ENCODE data around the gene ZFP90. TPM values are rescaled to one million over a fixed set of nuclear protein-coding genes. Genes with fewer than 3 reads are reported as not detected.

Gene ZFP90
- total RNA-seq, 1 donor from 2014 or later, result 34.8 TPM

DNA sequence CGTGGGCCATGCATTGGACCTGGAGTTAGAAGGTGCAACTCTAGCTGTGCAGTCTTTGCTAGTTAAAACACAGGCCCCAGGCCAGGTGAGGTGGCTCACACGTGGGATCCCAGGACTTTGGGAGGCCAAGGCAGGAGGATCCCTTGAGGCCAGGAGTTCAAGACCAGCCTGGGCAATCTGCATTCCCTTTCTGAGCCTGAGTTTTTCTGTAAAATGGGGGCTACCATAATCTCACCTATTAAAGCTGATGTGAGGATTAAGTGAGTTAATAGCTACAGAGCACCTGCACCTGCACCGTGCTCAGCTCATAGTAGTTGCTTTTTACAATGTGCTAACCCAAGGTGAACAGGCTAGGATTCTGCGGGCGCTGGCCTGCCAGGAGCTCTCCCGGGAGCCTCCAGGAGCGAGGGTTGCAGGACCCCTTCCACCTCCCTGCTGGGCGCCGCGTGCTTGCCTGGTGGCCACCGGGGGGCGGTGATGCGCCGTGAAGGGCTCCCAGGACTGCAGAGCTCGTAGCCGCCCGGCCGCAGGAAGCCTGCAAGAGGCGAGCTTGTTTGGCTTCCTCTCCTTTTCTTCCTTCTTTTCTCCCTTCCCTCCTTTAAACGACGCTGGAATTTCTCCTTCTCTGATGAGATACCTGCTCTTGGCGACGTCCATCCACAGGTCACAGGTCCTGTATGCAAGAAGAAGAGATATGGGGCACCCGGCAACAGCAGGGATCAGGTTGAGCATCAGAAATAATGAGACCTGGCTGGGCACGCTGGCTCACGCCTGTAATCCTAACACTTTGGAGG lies 51.3 kb downstream of the ZFP90 start:
- peak; percentile 93 for DNase-seq (ENCODE audit: extremely low spot score, unreplicated experiment)
- TF ChIP-seq, protein P1, sequence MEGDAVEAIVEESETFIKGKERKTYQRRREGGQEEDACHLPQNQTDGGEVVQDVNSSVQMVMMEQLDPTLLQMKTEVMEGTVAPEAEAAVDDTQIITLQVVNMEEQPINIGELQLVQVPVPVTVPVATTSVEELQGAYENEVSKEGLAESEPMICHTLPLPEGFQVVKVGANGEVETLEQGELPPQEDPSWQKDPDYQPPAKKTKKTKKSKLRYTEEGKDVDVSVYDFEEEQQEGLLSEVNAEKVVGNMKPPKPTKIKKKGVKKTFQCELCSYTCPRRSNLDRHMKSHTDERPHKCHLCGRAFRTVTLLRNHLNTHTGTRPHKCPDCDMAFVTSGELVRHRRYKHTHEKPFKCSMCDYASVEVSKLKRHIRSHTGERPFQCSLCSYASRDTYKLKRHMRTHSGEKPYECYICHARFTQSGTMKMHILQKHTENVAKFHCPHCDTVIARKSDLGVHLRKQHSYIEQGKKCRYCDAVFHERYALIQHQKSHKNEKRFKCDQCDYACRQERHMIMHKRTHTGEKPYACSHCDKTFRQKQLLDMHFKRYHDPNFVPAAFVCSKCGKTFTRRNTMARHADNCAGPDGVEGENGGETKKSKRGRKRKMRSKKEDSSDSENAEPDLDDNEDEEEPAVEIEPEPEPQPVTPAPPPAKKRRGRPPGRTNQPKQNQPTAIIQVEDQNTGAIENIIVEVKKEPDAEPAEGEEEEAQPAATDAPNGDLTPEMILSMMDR (IDR thresholded peaks at IDR 0.05), result peak; percentile 91
- no peaks in the 10 kb centered on the region for H3K9me3 Mint-ChIP-seq (ENCODE audit: unreplicated experiment)
- H3K4me1 Mint-ChIP-seq (ENCODE audit: unreplicated experiment), result peaks cover 5% of the 10 kb centered on the region
- H3K27me3 Mint-ChIP-seq (ENCODE audit: unreplicated experiment), result no peaks in the 10 kb centered on the region
- no peaks in the 10 kb centered on the region for H3K36me3 Mint-ChIP-seq (ENCODE audit: unreplicated experiment)
- H3K4me3 Mint-ChIP-seq (ENCODE audit: unreplicated experiment), result no peak overlapping the region
- no peak overlapping the region for H3K27ac Mint-ChIP-seq (ENCODE audit: unreplicated experiment)

DNA sequence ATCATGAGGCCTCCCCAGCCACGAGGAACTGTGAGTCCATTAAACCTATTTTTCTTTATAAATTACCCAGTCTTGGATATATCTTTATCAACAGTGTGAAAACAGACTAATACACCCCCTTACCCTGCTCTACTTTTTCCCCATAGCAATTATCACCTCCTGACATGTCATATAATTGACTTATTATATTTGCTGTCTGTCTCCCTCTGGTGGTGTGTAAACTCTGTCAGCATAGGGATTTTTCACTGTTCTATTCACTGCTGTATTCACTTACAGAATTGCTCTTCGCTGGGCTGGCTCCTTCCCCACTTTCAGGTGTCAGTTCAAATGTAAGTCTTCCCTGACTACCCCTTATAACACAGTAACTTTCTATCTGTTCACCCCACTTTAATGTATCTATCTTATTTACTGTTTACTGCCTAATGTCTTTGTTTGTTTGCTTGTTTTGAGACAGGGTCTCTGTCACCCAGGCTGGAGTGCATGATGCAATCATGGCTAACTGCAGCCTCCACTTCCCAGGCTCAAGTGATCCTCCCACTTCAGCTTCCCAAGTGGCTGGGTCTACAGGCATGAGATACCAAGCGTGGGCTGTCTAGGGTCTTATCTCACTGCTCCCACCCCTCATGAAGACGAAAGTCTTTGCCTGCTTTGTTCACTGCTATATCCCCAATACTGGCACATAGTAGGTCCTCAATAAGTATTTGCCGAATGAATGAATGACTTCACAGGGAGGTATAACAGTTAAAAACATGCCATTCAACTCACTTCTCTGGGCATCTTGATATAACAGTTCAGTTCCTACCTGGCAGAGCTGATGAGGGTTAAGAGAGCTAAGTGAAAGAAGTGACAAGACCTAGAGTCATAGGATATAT lies 53.6 kb downstream of the ZFP90 start:
- TF ChIP-seq, protein P1 (IDR thresholded peaks at IDR 0.05), result peak; percentile 38
- no peaks in the 10 kb centered on the region for H3K9me3 Mint-ChIP-seq (ENCODE audit: unreplicated experiment)
- DNase-seq (ENCODE audit: extremely low spot score, unreplicated experiment), result no peak
- H3K27ac Mint-ChIP-seq (ENCODE audit: unreplicated experiment), result no peak overlapping the region
- no peaks in the 10 kb centered on the region for H3K36me3 Mint-ChIP-seq (ENCODE audit: unreplicated experiment)
- H3K27me3 Mint-ChIP-seq (ENCODE audit: unreplicated experiment), result peaks cover 4% of the 10 kb centered on the region
- no peak overlapping the region for H3K4me3 Mint-ChIP-seq (ENCODE audit: unreplicated experiment)
- peaks cover 5% of the 10 kb centered on the region for H3K4me1 Mint-ChIP-seq (ENCODE audit: unreplicated experiment)

DNA sequence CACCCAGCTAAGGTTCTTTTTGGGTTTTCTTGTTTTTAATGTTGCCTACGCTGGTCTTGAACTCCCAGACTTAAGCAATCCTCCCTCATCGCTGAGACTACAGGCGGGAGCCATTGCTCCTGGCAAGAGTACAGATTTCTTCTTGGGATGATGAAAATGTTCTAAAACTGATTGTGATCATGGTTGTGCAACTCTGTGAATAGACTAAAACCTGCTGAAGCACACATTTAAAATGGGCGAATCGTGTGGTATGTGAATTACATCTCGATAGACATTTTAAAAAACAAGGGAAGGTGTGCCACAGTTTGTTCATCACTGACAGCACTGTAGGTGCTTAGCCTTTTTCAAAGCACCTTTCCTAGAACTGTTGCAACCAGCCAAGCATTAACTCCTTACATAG lies 57.2 kb downstream of the ZFP90 start:
- Mint-ChIP-seq H3K27me3 (ENCODE audit: unreplicated experiment) (peaks cover 4% of the 10 kb centered on the region), H3K36me3 (ENCODE audit: unreplicated experiment) (no peaks in the 10 kb centered on the region), H3K4me3 (ENCODE audit: unreplicated experiment) (no peak overlapping the region), H3K9me3 (ENCODE audit: unreplicated experiment) (no peaks in the 10 kb centered on the region), H3K27ac (ENCODE audit: unreplicated experiment) (no peak overlapping the region), H3K4me1 (ENCODE audit: unreplicated experiment) (no peaks in the 10 kb centered on the region)
- TF ChIP-seq, protein P1 (IDR thresholded peaks at IDR 0.05), result no peak
- DNase-seq (ENCODE audit: extremely low spot score, unreplicated experiment), result no peak

DNA sequence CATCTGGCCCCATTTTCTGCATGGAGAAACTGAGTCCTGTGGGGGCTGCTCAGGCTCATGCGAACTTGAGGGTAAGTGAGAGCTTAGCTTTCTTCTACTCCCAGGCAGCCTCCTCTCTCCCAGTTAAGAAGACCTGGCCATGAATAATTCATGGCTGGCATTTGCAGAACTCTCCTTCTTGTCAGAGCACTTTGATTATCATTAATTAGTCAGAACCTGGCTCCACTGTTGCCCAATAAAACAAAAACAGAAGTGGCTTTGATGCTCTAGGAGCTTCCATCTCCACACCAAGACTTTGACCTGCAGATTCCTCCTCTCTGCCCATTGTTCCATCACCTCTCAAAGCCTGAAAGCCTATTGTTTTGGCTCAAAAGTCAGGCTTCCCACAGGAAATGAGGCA lies 60.5 kb downstream of the ZFP90 start:
- Mint-ChIP-seq H3K27me3 (ENCODE audit: unreplicated experiment) (peaks cover 4% of the 10 kb centered on the region), H3K4me1 (ENCODE audit: unreplicated experiment) (no peaks in the 10 kb centered on the region), H3K9me3 (ENCODE audit: unreplicated experiment) (no peaks in the 10 kb centered on the region), H3K4me3 (ENCODE audit: unreplicated experiment) (no peak overlapping the region), H3K36me3 (ENCODE audit: unreplicated experiment) (no peaks in the 10 kb centered on the region), H3K27ac (ENCODE audit: unreplicated experiment) (no peak overlapping the region)
- no peak for DNase-seq (ENCODE audit: extremely low spot score, unreplicated experiment)
- TF ChIP-seq, protein P1 (IDR thresholded peaks at IDR 0.05), result no peak

DNA sequence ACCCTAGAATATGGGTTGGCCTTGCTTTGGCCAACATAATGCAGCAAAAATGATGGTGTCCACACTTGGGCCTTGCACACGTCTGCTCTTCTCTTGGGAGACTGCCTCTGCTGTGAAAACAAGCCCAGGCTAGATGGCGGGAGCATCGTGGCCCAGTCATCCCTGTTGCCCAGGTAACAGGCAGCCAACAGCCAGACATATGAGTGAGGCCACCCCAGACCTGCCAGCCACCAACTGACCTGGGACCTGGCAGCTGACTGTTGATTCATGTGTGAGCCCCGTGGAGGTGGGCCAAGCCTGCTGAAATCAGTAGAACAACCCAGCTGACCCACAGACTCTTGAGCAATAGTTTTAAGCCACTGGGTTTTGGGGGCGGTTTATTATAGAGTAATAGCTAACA lies 66.7 kb downstream of the ZFP90 start:
- H3K4me1 Mint-ChIP-seq (ENCODE audit: unreplicated experiment), result no peaks in the 10 kb centered on the region
- H3K27ac Mint-ChIP-seq (ENCODE audit: unreplicated experiment), result no peak overlapping the region
- no peaks in the 10 kb centered on the region for H3K36me3 Mint-ChIP-seq (ENCODE audit: unreplicated experiment)
- H3K27me3 Mint-ChIP-seq (ENCODE audit: unreplicated experiment), result no peaks in the 10 kb centered on the region
- TF ChIP-seq, protein P1 (IDR thresholded peaks at IDR 0.05), result no peak
- DNase-seq (ENCODE audit: extremely low spot score, unreplicated experiment), result no peak
- no peak overlapping the region for H3K4me3 Mint-ChIP-seq (ENCODE audit: unreplicated experiment)
- H3K9me3 Mint-ChIP-seq (ENCODE audit: unreplicated experiment), result no peaks in the 10 kb centered on the region
